HCT116 (cell line): ENCODE results near the gene RASIP1. TPM values are rescaled to one million over a fixed set of nuclear protein-coding genes. Genes with fewer than 3 reads are reported as not detected.
A peak's percentile ranks its signal among the peaks of the same experiment; 100 is the strongest.

Experiments used
- ATAC-seq: fragments of 200-7000 bp; cut with Tn5 transposase; 2 replicates; pipeline ENCODE4 v1.9.1; 2020; ENCODE audit warnings: mild to moderate bottlenecking, moderate library complexity
- BruUV-seq: library from RNA; stranded (reverse); fragments of 400-500 nt; replicated peaks from 2 replicates; lab custom pipeline; 2021; lab: Mats Ljungman, UMichigan
- CTCF ChIA-PET: fragments of 300-600 bp; sonication (Branson Sonifier 250); formaldehyde crosslinking; loops from one replicate; lab custom pipeline; 2021; ENCODE audit warnings: antibody characterized with exemption; lab: Charles Lee
- POLR2A ChIA-PET: fragments of 300-600, 350-600 bp; sonication (Branson Sonifier 250); formaldehyde crosslinking; loops from one replicate; lab custom pipeline; 2021; ENCODE audit warnings: antibody characterized with exemption; lab: Charles Lee
- RAD21 ChIA-PET, 2 experiments: fragments of 300-600 bp; sonication (Branson Sonifier 250); formaldehyde crosslinking; loops; one replicate each; lab custom pipeline; 2023; ENCODE audit warnings: low total read pairs in 2 of 2; ENCODE audit not compliant: uncharacterized antibody in 2 of 2, unreplicated experiment in 2 of 2, low non-redundant PET in 1 of 2; lab: Charles Lee
- DNase-seq: peaks from one replicate; pipeline ENCODE4 v3.0.0-alpha.2; 2010; ENCODE audit warnings: low read depth, low spot score
- H2AFZ ChIP-seq: fragments of 200-600 bp; shearing (Covaris generic), sonication (generic); 2 replicates; pipeline ENCODE4 v1.6.1; 2017; ENCODE audit warnings: low read depth, mixed run types, mixed read lengths, antibody characterized with exemption, low read length; ENCODE audit not compliant: poor library complexity, severe bottlenecking
- H3K27ac ChIP-seq: 2 replicates; pipeline ENCODE4 v1.5.1; 2012; ENCODE audit warnings: low read depth, low read length
- H3K27me3 ChIP-seq: fragments of 200-600 bp; sonication (generic); 2 replicates; pipeline ENCODE4 v1.6.1; 2016; ENCODE audit warnings: mixed run types, low read length, mixed read lengths; ENCODE audit not compliant: insufficient read depth
- H3K36me3 ChIP-seq, 2 experiments: fragments of 200-500 bp in 1 of 2; fragments of 200-600 bp in 1 of 2; sonication (Bioruptor generic) in 1 of 2; sonication (generic) in 1 of 2; 2 replicates each; pipeline versions ENCODE4 v1.5.1 to v1.6.1; 2014 to 2016; ENCODE audit warnings: low read length in 2 of 2, inconsistent platforms in 1 of 2, mixed read lengths in 1 of 2, mixed run types in 1 of 2; ENCODE audit not compliant: insufficient read depth in 2 of 2, control insufficient read depth in 1 of 2
- H3K4me1 ChIP-seq, 2 experiments: fragments of 200-600 bp in 1 of 2; sonication (generic) in 1 of 2; 2 replicates each; pipeline versions ENCODE4 v1.5.1 to v1.6.1; 2012 to 2017; ENCODE audit warnings: low read length in 2 of 2, inconsistent platforms in 1 of 2, mild to moderate bottlenecking in 1 of 2, mixed read lengths in 1 of 2, mixed run types in 1 of 2, moderate library complexity in 1 of 2; ENCODE audit not compliant: insufficient read depth in 2 of 2, control insufficient read depth in 1 of 2
- H3K4me2 ChIP-seq: fragments of 200-600 bp; sonication (generic); 2 replicates; pipeline ENCODE4 v1.6.1; 2017; ENCODE audit warnings: mixed run types, low read length, mixed read lengths
- H3K4me3 ChIP-seq, 2 experiments: fragments of 200-600 bp in 1 of 2; sonication (generic) in 1 of 2; replicated peaks in 1 of 2; 2 replicates each; pipeline ENCODE4 v1.5.1; 2011 to 2016; ENCODE audit warnings: low read length in 2 of 2, control low read depth in 1 of 2, low read depth in 1 of 2, mild to moderate bottlenecking in 1 of 2, mixed read lengths in 1 of 2, mixed run types in 1 of 2
- H3K79me2 ChIP-seq: fragments of 200-600 bp; sonication (generic); 2 replicates; pipeline ENCODE4 v1.6.1; 2017; ENCODE audit warnings: mild to moderate bottlenecking, mixed run types, low read length, moderate library complexity, mixed read lengths; ENCODE audit not compliant: insufficient read depth
- H3K9ac ChIP-seq: fragments of 200-600 bp; sonication (generic); 2 replicates; pipeline ENCODE4 v1.6.1; 2016; ENCODE audit warnings: low read length, mixed read lengths
- H3K9me2 ChIP-seq: fragments of 200-600 bp; sonication (generic), shearing (Covaris generic); 2 replicates; pipeline ENCODE4 v1.6.1; 2017; ENCODE audit warnings: mixed run types, mild to moderate bottlenecking, moderate library complexity; ENCODE audit not compliant: insufficient read depth
- H3K9me3 ChIP-seq, 2 experiments: fragments of 200-500 bp in 1 of 2; fragments of 200-600 bp in 1 of 2; sonication (Bioruptor generic) in 1 of 2; sonication (generic) in 1 of 2; 2 replicates each; pipeline ENCODE4 v1.6.1; 2014 to 2017; ENCODE audit warnings: low read length in 2 of 2, mixed read lengths in 2 of 2, inconsistent platforms in 1 of 2, low read depth in 1 of 2, mild to moderate bottlenecking in 1 of 2, mixed run types in 1 of 2, moderate library complexity in 1 of 2; ENCODE audit not compliant: control insufficient read depth in 1 of 2, insufficient read depth in 1 of 2
- H4K20me1 ChIP-seq: fragments of 200-600 bp; sonication (generic), shearing (Covaris generic); 2 replicates; pipeline ENCODE4 v1.6.1; 2017; ENCODE audit warnings: mixed run types, mild to moderate bottlenecking, moderate library complexity; ENCODE audit not compliant: insufficient read depth
- POLR2AphosphoS5 ChIP-seq: IDR thresholded peaks from 2 replicates; pipeline ENCODE4 v1.6.1; 2011; ENCODE audit warnings: mild to moderate bottlenecking, low read depth, low read length, moderate library complexity
- intact Hi-C: fragments of 100-400 bp; cut with micrococcal nuclease; formaldehyde crosslinking; loops from 2 replicates; pipeline ENCODE4 v1.10.0; 2022
- total RNA-seq: library from RNA; stranded (reverse); gene quantifications from one replicate; pipeline ENCODE4 v1.2.1, GENCODE V29; 2021; ENCODE audit not compliant: unreplicated experiment
- TF ChIP-seq, protein P1 (sequence below): IDR thresholded peaks from 2 replicates; pipeline ENCODE4 v1.6.1; 2011; ENCODE audit warnings: mild to moderate bottlenecking, low read length, moderate library complexity; ENCODE audit not compliant: insufficient replicate concordance; ENCODE audit errors: extremely low read depth

The RASIP1 gene
- total RNA-seq, 1 experiment from 2014 or later, result 1.9 TPM

- POLR2A ChIA-PET, result no interaction called here
- intact Hi-C loops, result no loop called here
- H3K4me3 ChIP-seq, result no peak overlapping the region
- TF ChIP-seq POLR2AphosphoS5, result 0 out of 2 replicates have a peak, but pooled peaks have one; percentile 39
- TF ChIP-seq, protein P1, sequence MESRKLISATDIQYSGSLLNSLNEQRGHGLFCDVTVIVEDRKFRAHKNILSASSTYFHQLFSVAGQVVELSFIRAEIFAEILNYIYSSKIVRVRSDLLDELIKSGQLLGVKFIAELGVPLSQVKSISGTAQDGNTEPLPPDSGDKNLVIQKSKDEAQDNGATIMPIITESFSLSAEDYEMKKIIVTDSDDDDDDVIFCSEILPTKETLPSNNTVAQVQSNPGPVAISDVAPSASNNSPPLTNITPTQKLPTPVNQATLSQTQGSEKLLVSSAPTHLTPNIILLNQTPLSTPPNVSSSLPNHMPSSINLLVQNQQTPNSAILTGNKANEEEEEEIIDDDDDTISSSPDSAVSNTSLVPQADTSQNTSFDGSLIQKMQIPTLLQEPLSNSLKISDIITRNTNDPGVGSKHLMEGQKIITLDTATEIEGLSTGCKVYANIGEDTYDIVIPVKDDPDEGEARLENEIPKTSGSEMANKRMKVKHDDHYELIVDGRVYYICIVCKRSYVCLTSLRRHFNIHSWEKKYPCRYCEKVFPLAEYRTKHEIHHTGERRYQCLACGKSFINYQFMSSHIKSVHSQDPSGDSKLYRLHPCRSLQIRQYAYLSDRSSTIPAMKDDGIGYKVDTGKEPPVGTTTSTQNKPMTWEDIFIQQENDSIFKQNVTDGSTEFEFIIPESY, result no peak
- TF ChIP-seq, all 23 proteins: peak for 1
- peak overlapping the region; percentile 38; the same call in 1 of the 2 replicates for H3K27ac ChIP-seq
- no peaks in the 10 kb centered on the region for H3K27me3 ChIP-seq
- no peak for DNase-seq
- no TSS peak for BruUV-seq
- ATAC-seq, result peak; percentile 51
- H2AFZ ChIP-seq, result no peak overlapping the region
- ChIA-PET RAD21 (interaction anchor here in 1 of 2 experiments (1.2 kb wide), 1 partner anchor 95 kb away, joined by 3 read pairs; the partner anchor contains the start of gene CA11), CTCF (no interaction called here)
- H3K9ac ChIP-seq, result no peak overlapping the region
- peaks cover 25 to 40% of the 10 kb centered on the region in 2 experiments for H3K4me1 ChIP-seq
- H3K4me2 ChIP-seq, result peak overlapping the region; percentile 42
- no peaks in the 10 kb centered on the region for H3K79me2 ChIP-seq
- no peaks in the 10 kb centered on the region for H3K36me3 ChIP-seq
- H3K9me2 ChIP-seq, result no peaks in the 10 kb centered on the region
- H3K9me3 ChIP-seq, result no peaks in the 10 kb centered on the region
- no peaks in the 10 kb centered on the region for H4K20me1 ChIP-seq
Observed at GRCh38 chr19:48741129-48741999, 954 bp upstream of the RASIP1 start.
